Measurements from ENCODE around the gene FNDC3A. TPM values are rescaled to one million over a fixed set of nuclear protein-coding genes. Genes with fewer than 3 reads are reported as not detected.

The FNDC3A gene, protein sequence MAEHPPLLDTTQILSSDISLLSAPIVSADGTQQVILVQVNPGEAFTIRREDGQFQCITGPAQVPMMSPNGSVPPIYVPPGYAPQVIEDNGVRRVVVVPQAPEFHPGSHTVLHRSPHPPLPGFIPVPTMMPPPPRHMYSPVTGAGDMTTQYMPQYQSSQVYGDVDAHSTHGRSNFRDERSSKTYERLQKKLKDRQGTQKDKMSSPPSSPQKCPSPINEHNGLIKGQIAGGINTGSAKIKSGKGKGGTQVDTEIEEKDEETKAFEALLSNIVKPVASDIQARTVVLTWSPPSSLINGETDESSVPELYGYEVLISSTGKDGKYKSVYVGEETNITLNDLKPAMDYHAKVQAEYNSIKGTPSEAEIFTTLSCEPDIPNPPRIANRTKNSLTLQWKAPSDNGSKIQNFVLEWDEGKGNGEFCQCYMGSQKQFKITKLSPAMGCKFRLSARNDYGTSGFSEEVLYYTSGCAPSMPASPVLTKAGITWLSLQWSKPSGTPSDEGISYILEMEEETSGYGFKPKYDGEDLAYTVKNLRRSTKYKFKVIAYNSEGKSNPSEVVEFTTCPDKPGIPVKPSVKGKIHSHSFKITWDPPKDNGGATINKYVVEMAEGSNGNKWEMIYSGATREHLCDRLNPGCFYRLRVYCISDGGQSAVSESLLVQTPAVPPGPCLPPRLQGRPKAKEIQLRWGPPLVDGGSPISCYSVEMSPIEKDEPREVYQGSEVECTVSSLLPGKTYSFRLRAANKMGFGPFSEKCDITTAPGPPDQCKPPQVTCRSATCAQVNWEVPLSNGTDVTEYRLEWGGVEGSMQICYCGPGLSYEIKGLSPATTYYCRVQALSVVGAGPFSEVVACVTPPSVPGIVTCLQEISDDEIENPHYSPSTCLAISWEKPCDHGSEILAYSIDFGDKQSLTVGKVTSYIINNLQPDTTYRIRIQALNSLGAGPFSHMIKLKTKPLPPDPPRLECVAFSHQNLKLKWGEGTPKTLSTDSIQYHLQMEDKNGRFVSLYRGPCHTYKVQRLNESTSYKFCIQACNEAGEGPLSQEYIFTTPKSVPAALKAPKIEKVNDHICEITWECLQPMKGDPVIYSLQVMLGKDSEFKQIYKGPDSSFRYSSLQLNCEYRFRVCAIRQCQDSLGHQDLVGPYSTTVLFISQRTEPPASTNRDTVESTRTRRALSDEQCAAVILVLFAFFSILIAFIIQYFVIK
- 10 to 100 TPM; 21.8 to 22.7 TPM for total RNA-seq
- polyA plus RNA-seq: 8.8 TPM

DNA sequence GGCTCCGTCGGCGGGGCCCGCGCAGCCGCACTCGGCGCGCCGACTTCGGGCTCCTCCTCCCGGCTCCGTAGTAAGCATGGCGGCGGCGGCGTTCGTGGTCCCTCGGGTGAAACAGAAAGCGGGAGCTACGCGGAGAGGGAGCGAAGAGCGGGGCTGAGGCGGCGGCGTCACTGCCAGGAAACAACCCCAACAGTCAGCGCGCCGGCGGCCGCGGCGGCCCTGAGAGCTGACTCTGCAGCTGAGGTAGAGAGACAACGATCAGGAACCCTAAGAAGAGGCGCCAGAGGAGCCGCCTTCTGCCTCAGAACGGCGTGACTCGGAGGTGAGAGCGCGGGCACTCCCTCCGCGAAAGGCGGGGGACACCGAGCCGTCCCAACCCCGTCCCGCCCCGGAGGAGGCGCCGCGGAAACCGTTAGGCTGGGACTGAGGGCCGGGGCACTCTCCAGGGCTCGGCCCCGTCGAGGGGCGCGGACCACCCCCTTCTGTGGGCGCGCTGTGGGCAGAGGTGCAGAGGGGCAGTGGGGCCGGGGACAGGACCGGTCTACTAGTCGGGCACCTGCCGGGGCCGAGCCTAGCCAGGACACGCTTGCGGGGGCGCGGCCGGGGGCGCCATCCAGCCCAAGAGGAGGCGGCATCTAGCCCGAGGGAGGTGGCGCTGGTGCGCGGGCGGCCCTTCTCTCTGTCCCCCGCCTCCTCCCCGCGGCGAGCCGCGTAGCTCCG, at the start of gene FNDC3A:
FNDC3A (plus strand) TSS at position 57 of the 720 bp plus-strand sequence. CDS start 30,279 bp downstream, outside the sequence.
- Histone ChIP-seq H3K9me3 (ENCODE audit: low read length) (peaks cover 7% of the 10 kb centered on the region), H3K4me3 (ENCODE audit: low read length) (peak within 1 kb of the TSS; percentile 81), H3K36me3 (ENCODE audit: insufficient read depth, low read length) (no peaks in the 10 kb centered on the region), H3K4me1 (ENCODE audit: insufficient read depth, low read length) (peaks cover 41% of the 10 kb centered on the region), H3K27ac (ENCODE audit: low read depth, low read length) (peak within 1 kb of the TSS; percentile 79), H3K27me3 (ENCODE audit: insufficient read depth, low read length, poor library complexity, severe bottlenecking) (no peaks in the 10 kb centered on the region)
- peak; percentile 81 to 92 (median 88) for DNase-seq
- peaks cover 0 to 3% of the 10 kb centered on the region in 2 donors for H3K27me3 Mint-ChIP-seq
- peaks cover 43 to 53% (median 51%) of the 10 kb centered on the region in 3 donors for H3K4me1 Mint-ChIP-seq
- peaks cover 20 to 31% (median 25%) of the 10 kb centered on the region in 5 donors for H3K9me3 Mint-ChIP-seq
- H3K27ac Mint-ChIP-seq: peak within 1 kb of the TSS; percentile 96 to 99 (median 98)
- ChIA-PET POLR2A (interaction anchor here (0.5 to 2.3 kb wide), 9 partner anchors 12 to 938 kb away, joined by 3 to 6 read pairs (median 3); partner anchors contain the start of genes CAB39L, KPNA3, MED4 and SETDB2), CTCF (interaction anchor here (0.6 to 1.3 kb wide), 3 partner anchors 46 to 405 kb away, joined by 3 read pairs; no protein-coding TSS in a partner anchor)
- peaks cover 6 to 23% (median 15%) of the 10 kb centered on the region in 3 donors for H3K36me3 Mint-ChIP-seq
- peak within 1 kb of the TSS; percentile 89 to 98 (median 97) for H3K4me3 Mint-ChIP-seq

DNA sequence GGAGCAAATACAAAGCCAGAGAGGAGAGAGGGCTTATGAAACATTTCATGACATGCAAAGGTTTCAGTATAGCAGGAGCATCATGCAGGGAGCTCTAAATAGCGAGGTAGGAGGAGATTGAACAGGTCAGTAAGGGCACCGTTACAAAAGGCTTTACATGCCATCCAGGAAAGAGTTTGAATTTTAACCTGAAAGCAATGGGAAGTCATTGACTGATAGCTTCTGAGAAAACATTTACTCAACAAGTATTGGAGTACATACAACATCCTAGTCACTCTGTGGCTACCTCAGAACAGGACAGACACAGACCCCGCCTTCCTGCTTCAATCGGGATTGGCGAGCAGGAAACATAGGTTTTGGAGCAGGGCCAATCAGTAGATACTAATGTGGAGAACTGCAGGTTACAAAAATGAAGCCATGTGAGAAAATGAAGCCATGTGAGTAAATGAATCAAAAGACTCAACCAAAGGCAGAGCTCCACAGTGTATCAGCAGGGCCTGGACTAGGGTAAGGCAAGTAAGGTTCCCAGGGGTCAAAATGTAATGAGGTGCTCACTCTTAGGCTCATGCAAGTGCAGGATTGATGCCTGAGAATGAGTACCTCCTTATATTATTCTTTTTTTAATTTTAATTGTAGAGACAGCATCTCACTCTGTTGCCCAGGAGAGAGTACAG, 46.8 kb upstream of the FNDC3A start:
- Mint-ChIP-seq H3K4me3 (no peak overlapping the region), H3K27ac (no peak overlapping the region), H3K9me3 (peaks cover 0 to 2% (median 0%) of the 10 kb centered on the region in 5 donors), H3K36me3 (no peaks in the 10 kb centered on the region), H3K27me3 (peaks cover 0 to 10% of the 10 kb centered on the region in 2 donors), H3K4me1 (peaks cover 4 to 9% (median 5%) of the 10 kb centered on the region in 3 donors)
- H3K9me3 ChIP-seq (ENCODE audit: low read length): no peaks in the 10 kb centered on the region
- POLR2A ChIA-PET: no interaction called here
- no peaks in the 10 kb centered on the region for H3K4me1 ChIP-seq (ENCODE audit: insufficient read depth, low read length)
- CTCF ChIA-PET: no interaction called here
- H3K36me3 ChIP-seq (ENCODE audit: insufficient read depth, low read length): no peaks in the 10 kb centered on the region
- H3K27me3 ChIP-seq (ENCODE audit: insufficient read depth, low read length, poor library complexity, severe bottlenecking): no peaks in the 10 kb centered on the region
- H3K27ac ChIP-seq (ENCODE audit: low read depth, low read length): no peak overlapping the region
- DNase-seq: no peak
- H3K4me3 ChIP-seq (ENCODE audit: low read length): no peak overlapping the region

- Histone ChIP-seq H3K27me3 (ENCODE audit: insufficient read depth, low read length, poor library complexity, severe bottlenecking) (no peaks in the 10 kb centered on the region), H3K36me3 (ENCODE audit: insufficient read depth, low read length) (no peaks in the 10 kb centered on the region), H3K27ac (ENCODE audit: low read depth, low read length) (no peak overlapping the region), H3K9me3 (ENCODE audit: low read length) (no peaks in the 10 kb centered on the region), H3K4me3 (ENCODE audit: low read length) (no peak overlapping the region), H3K4me1 (ENCODE audit: insufficient read depth, low read length) (no peaks in the 10 kb centered on the region)
- Mint-ChIP-seq H3K27me3 (peaks cover 6 to 22% of the 10 kb centered on the region in 2 donors), H3K36me3 (no peaks in the 10 kb centered on the region), H3K4me1 (peaks cover 4 to 9% (median 5%) of the 10 kb centered on the region in 3 donors), H3K9me3 (peaks cover 0 to 6% (median 0%) of the 10 kb centered on the region in 5 donors), H3K4me3 (no peak overlapping the region), H3K27ac (no peak overlapping the region)
- ChIA-PET CTCF (no interaction called here), POLR2A (no interaction called here)
- no peak for DNase-seq
These were observed 44.8 kb upstream of the FNDC3A start for GRCh38 chr13:48930918-48931317.

DNA sequence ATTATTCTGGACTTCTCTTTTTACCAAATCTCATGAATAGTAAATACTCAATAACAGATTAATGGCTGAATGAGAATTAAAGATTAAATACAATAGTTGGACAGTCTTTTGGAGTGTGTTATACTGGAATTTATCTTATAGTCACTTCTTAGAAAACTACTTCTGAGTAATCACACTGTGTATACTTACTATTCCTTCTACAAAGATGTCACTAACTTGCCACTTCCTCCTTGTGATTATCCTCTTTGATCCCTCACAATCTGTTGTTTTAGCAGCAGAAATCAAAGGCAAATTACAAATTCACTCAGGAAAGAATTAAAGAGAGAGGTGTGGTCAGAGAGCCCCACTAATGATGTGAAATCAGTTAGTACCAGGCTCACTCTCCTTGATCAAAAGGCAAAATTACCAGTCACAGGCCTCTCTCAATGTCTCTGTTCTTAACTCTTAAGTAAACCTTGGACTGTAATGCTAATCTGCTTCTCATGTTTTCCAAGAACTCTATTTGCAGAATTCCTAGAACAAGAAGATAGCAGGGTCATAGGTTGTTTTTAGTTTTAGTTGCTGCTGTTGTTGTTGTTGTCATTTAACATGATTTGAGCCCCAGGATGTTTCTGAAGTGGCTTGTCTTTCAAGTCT, 37.3 kb upstream of the FNDC3A start:
- no peaks in the 10 kb centered on the region for H3K36me3 ChIP-seq (ENCODE audit: insufficient read depth, low read length)
- peaks cover 0 to 6% (median 0%) of the 10 kb centered on the region in 5 donors for H3K9me3 Mint-ChIP-seq
- no peaks in the 10 kb centered on the region for H3K36me3 Mint-ChIP-seq
- H3K27me3 Mint-ChIP-seq: peaks cover 18 to 40% of the 10 kb centered on the region in 2 donors
- H3K27ac ChIP-seq (ENCODE audit: low read depth, low read length): peak overlapping the region; percentile 22
- H3K27ac Mint-ChIP-seq: no peak overlapping the region
- H3K4me1 Mint-ChIP-seq: peaks cover 0 to 15% (median 4%) of the 10 kb centered on the region in 3 donors
- ChIA-PET CTCF (no interaction called here), POLR2A (no interaction called here)
- peaks cover 11% of the 10 kb centered on the region for H3K4me1 ChIP-seq (ENCODE audit: insufficient read depth, low read length)
- no peak overlapping the region for H3K4me3 ChIP-seq (ENCODE audit: low read length)
- no peaks in the 10 kb centered on the region for H3K9me3 ChIP-seq (ENCODE audit: low read length)
- DNase-seq: no peak
- no peaks in the 10 kb centered on the region for H3K27me3 ChIP-seq (ENCODE audit: insufficient read depth, low read length, poor library complexity, severe bottlenecking)
- no peak overlapping the region for H3K4me3 Mint-ChIP-seq

GRCh38 chr13:48939728-48940127, 36.0 kb upstream of the FNDC3A start:
- H3K4me3 Mint-ChIP-seq: no peak overlapping the region
- no peaks in the 10 kb centered on the region for H3K9me3 Mint-ChIP-seq
- H3K36me3 ChIP-seq (ENCODE audit: insufficient read depth, low read length): no peaks in the 10 kb centered on the region
- no peak for DNase-seq
- H3K4me1 ChIP-seq (ENCODE audit: insufficient read depth, low read length): peaks cover 11% of the 10 kb centered on the region
- H3K4me1 Mint-ChIP-seq: peaks cover 0 to 15% (median 4%) of the 10 kb centered on the region in 3 donors
- H3K27me3 Mint-ChIP-seq: peaks cover 13 to 31% of the 10 kb centered on the region in 2 donors
- no peaks in the 10 kb centered on the region for H3K9me3 ChIP-seq (ENCODE audit: low read length)
- no peaks in the 10 kb centered on the region for H3K27me3 ChIP-seq (ENCODE audit: insufficient read depth, low read length, poor library complexity, severe bottlenecking)
- no peak overlapping the region for H3K4me3 ChIP-seq (ENCODE audit: low read length)
- no peak overlapping the region for H3K27ac ChIP-seq (ENCODE audit: low read depth, low read length)
- H3K36me3 Mint-ChIP-seq: no peaks in the 10 kb centered on the region
- CTCF ChIA-PET: no interaction called here
- POLR2A ChIA-PET: no interaction called here
- no peak overlapping the region for H3K27ac Mint-ChIP-seq

- no peak overlapping the region for H3K27ac ChIP-seq (ENCODE audit: low read depth, low read length)
- no peaks in the 10 kb centered on the region for H3K9me3 ChIP-seq (ENCODE audit: low read length)
- POLR2A ChIA-PET: no interaction called here
- CTCF ChIA-PET: no interaction called here
- Mint-ChIP-seq H3K36me3 (no peaks in the 10 kb centered on the region), H3K4me3 (no peak overlapping the region), H3K27ac (no peak overlapping the region), H3K9me3 (no peaks in the 10 kb centered on the region), H3K27me3 (peaks cover 13 to 24% of the 10 kb centered on the region in 2 donors), H3K4me1 (peaks cover 0 to 15% (median 4%) of the 10 kb centered on the region in 3 donors)
- no peaks in the 10 kb centered on the region for H3K27me3 ChIP-seq (ENCODE audit: insufficient read depth, low read length, poor library complexity, severe bottlenecking)
- DNase-seq: no peak
- H3K4me3 ChIP-seq (ENCODE audit: low read length): no peak overlapping the region
- peaks cover 11% of the 10 kb centered on the region for H3K4me1 ChIP-seq (ENCODE audit: insufficient read depth, low read length)
- no peaks in the 10 kb centered on the region for H3K36me3 ChIP-seq (ENCODE audit: insufficient read depth, low read length)
These were observed 33.6 kb upstream of the FNDC3A start for GRCh38 chr13:48942131-48942530.

All from CD8-positive, alpha-beta memory T cell (primary cell).